22Rv1 (cell line): ENCODE results near the gene ABCG2.

ENCODE experiments used
- CTCF ChIP-seq: fragments of 450-650 bp; IDR thresholded peaks from 2 replicates; pipeline ENCODE4 v1.5.1; 2017; ENCODE audit warnings: mild to moderate bottlenecking
- ZFX ChIP-seq: fragments of 450-650 bp; IDR thresholded peaks from 2 replicates; pipeline ENCODE4 v1.6.1; 2017; ENCODE audit warnings: antibody characterized with exemption, borderline replicate concordance

- TF ChIP-seq CTCF (no peak), ZFX (no peak)
Observed at GRCh38 chr4:88062843-88063242, 95.6 kb downstream of the ABCG2 start.
